ENCODE measurements around the gene MSANTD1. TPM values are rescaled to one million over a fixed set of nuclear protein-coding genes. Genes with fewer than 3 reads are reported as not detected.

Gene MSANTD1
- total RNA-seq, 3 donors from 2014 or later (not counting 1 experiment from before 2014, with no cell fraction given): 0.54 to 2.2 (median 1.8) TPM

GRCh38 chr4:3251691-3252479 is 2.9 kb downstream of the MSANTD1 start:
- intact Hi-C loops (cut with micrococcal nuclease): no loop called here
- H3K27ac Mint-ChIP-seq: no peak overlapping the region

GRCh38 chr4:3252480-3252828 is 3.5 kb downstream of the MSANTD1 start:
- Histone ChIP-seq H3K27me3 (ENCODE audit: control insufficient read depth, insufficient read depth, low read length) (no peaks in the 10 kb centered on the region), H3K4me3 (ENCODE audit: low read length) (no peak overlapping the region), H3K9me3 (ENCODE audit: control insufficient read depth, insufficient read depth, low read length) (no peaks in the 10 kb centered on the region), H3K27ac (ENCODE audit: low read length) (no peak overlapping the region), H3K36me3 (ENCODE audit: control insufficient read depth, insufficient read depth, low read length) (peaks cover 2% of the 10 kb centered on the region), H3K4me1 (ENCODE audit: control insufficient read depth, insufficient read depth, low read length) (no peaks in the 10 kb centered on the region)
- Mint-ChIP-seq H3K9me3 (no peaks in the 10 kb centered on the region), H3K27me3 (ENCODE audit: low read depth in 2 of 2) (no peaks in the 10 kb centered on the region), H3K27ac (no peak overlapping the region), H3K36me3 (no peaks in the 10 kb centered on the region), H3K4me3 (no peak overlapping the region), H3K4me1 (no peaks in the 10 kb centered on the region)
- no CpG with 5 or more reads among the region's 3 CpGs for WGBS (ENCODE audit: insufficient coverage)
- ATAC-seq (no peak), DNase-seq (no peak)
- TF ChIP-seq CTCF (IDR thresholded peaks at IDR 0.05): no peak
- intact Hi-C loops (cut with micrococcal nuclease): no loop called here

More at GRCh38 chr4:3251691-3252479, 2.9 kb downstream of the MSANTD1 start:
- 92% methylated on average over 11 of the region's 11 CpGs for WGBS (ENCODE audit: insufficient coverage)
- no peak for TF ChIP-seq CTCF (IDR thresholded peaks at IDR 0.05)
- Mint-ChIP-seq H3K4me3 (no peak overlapping the region), H3K9me3 (no peaks in the 10 kb centered on the region), H3K36me3 (no peaks in the 10 kb centered on the region), H3K27me3 (ENCODE audit: low read depth in 2 of 2) (no peaks in the 10 kb centered on the region), H3K4me1 (no peaks in the 10 kb centered on the region)
- Histone ChIP-seq H3K4me3 (ENCODE audit: low read length) (no peak overlapping the region), H3K4me1 (ENCODE audit: control insufficient read depth, insufficient read depth, low read length) (peaks cover under 1% of the 10 kb centered on the region), H3K27me3 (ENCODE audit: control insufficient read depth, insufficient read depth, low read length) (no peaks in the 10 kb centered on the region), H3K27ac (ENCODE audit: low read length) (no peak overlapping the region), H3K9me3 (ENCODE audit: control insufficient read depth, insufficient read depth, low read length) (no peaks in the 10 kb centered on the region), H3K36me3 (ENCODE audit: control insufficient read depth, insufficient read depth, low read length) (peaks cover 2% of the 10 kb centered on the region)
- ATAC-seq: no peak
- no peak for DNase-seq

GRCh38 chr4:3252831-3253641 is 4.1 kb downstream of the MSANTD1 start:
- Histone ChIP-seq H3K27ac (ENCODE audit: low read length) (no peak overlapping the region), H3K36me3 (ENCODE audit: control insufficient read depth, insufficient read depth, low read length) (peaks cover 2% of the 10 kb centered on the region), H3K4me3 (ENCODE audit: low read length) (no peak overlapping the region), H3K9me3 (ENCODE audit: control insufficient read depth, insufficient read depth, low read length) (no peaks in the 10 kb centered on the region), H3K4me1 (ENCODE audit: control insufficient read depth, insufficient read depth, low read length) (no peaks in the 10 kb centered on the region), H3K27me3 (ENCODE audit: control insufficient read depth, insufficient read depth, low read length) (no peaks in the 10 kb centered on the region)
- no peaks in the 10 kb centered on the region for H3K36me3 Mint-ChIP-seq
- H3K4me3 Mint-ChIP-seq: no peak overlapping the region
- no peak overlapping the region for H3K27ac Mint-ChIP-seq
- ATAC-seq (no peak), DNase-seq (no peak)
- intact Hi-C loops (cut with micrococcal nuclease): no loop called here
- H3K9me3 Mint-ChIP-seq: no peaks in the 10 kb centered on the region
- WGBS (ENCODE audit: insufficient coverage): 91% methylated on average over 38 of the region's 38 CpGs
- no peaks in the 10 kb centered on the region for H3K4me1 Mint-ChIP-seq
- TF ChIP-seq CTCF (IDR thresholded peaks at IDR 0.05): no peak
- H3K27me3 Mint-ChIP-seq (ENCODE audit: low read depth in 2 of 2): no peaks in the 10 kb centered on the region
